ENCODE measurements around the gene ACTN4.

DNA sequence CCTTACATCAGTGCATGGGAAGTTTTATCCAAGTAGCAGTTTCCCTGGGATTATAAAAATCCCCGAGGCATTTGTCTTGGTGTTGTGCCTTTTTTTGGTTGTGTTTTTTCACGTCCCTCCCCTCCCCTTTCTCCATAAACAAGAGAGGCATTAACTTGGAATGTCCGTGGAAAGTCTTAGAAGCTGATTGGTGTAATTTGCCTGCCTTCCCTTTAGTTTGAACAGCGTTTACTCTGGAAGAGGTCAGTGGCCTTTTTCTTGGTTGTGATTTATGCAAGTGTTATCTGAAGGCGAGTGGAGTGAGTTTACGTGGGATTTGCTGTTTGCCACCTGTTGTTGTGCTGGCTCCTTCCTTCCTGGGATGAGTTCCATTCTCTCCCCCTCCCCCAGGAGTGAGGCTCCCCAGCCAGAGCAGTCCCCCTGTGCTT is 7.2 kb downstream of the ACTN4 start:
- no peak for TF ChIP-seq EZH2phosphoT487 (IDR thresholded peaks at IDR 0.05; ENCODE audit: borderline replicate concordance, low read depth, low read length)
- TF ChIP-seq, protein P1, sequence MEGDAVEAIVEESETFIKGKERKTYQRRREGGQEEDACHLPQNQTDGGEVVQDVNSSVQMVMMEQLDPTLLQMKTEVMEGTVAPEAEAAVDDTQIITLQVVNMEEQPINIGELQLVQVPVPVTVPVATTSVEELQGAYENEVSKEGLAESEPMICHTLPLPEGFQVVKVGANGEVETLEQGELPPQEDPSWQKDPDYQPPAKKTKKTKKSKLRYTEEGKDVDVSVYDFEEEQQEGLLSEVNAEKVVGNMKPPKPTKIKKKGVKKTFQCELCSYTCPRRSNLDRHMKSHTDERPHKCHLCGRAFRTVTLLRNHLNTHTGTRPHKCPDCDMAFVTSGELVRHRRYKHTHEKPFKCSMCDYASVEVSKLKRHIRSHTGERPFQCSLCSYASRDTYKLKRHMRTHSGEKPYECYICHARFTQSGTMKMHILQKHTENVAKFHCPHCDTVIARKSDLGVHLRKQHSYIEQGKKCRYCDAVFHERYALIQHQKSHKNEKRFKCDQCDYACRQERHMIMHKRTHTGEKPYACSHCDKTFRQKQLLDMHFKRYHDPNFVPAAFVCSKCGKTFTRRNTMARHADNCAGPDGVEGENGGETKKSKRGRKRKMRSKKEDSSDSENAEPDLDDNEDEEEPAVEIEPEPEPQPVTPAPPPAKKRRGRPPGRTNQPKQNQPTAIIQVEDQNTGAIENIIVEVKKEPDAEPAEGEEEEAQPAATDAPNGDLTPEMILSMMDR (conservative IDR thresholded peaks at IDR 0.05; ENCODE audit: low read length) = no peak
